MCF 10A (cell line): ENCODE data around the gene CDK7. TPM values are rescaled to one million over a fixed set of nuclear protein-coding genes. Genes with fewer than 3 reads are reported as not detected.
A peak's percentile ranks its signal among the peaks of the same experiment; 100 is the strongest.

Experiments
- BruUV-seq: library from RNA; stranded (reverse); fragments of 400-500 nt; replicated peaks from 2 replicates; lab custom pipeline; 2021; lab: Mats Ljungman, UMichigan
- CTCF ChIA-PET: fragments of 300-600 bp; sonication (Branson Sonifier 250); formaldehyde crosslinking; extraction: SDS; loops from one replicate; lab custom pipeline; 2021; ENCODE audit warnings: antibody characterized with exemption, inconsistent platforms; lab: Yijun Ruan, JAX
- POLR2A ChIA-PET: fragments of 300-600, 350-650 bp; sonication (Branson Sonifier 250); formaldehyde crosslinking; extraction: SDS; loops from one replicate; lab custom pipeline; 2020; ENCODE audit warnings: antibody characterized with exemption, inconsistent platforms; lab: Yijun Ruan, JAX
- DNase-seq: peaks from one replicate; pipeline ENCODE4 v3.0.0-alpha.2; 2018; ENCODE audit not compliant: unreplicated experiment
- H3K27ac Mint-ChIP-seq: one replicate; pipeline ENCODE4 v1.8.0; 2022; ENCODE audit warnings: mild to moderate bottlenecking, low read depth, mixed read lengths; ENCODE audit not compliant: unreplicated experiment
- H3K27me3 Mint-ChIP-seq: one replicate; pipeline ENCODE4 v1.8.0; 2022; ENCODE audit warnings: mixed read lengths; ENCODE audit not compliant: insufficient read depth, unreplicated experiment
- H3K36me3 Mint-ChIP-seq: one replicate; pipeline ENCODE4 v1.8.0; 2022; ENCODE audit warnings: mild to moderate bottlenecking, moderate library complexity, mixed read lengths; ENCODE audit not compliant: insufficient read depth, unreplicated experiment
- H3K4me1 Mint-ChIP-seq: one replicate; pipeline ENCODE4 v1.8.0; 2022; ENCODE audit warnings: mixed read lengths; ENCODE audit not compliant: insufficient read depth, unreplicated experiment
- H3K4me3 Mint-ChIP-seq: one replicate; pipeline ENCODE4 v1.8.0; 2022; ENCODE audit warnings: mild to moderate bottlenecking, moderate library complexity, mixed read lengths; ENCODE audit not compliant: unreplicated experiment
- H3K9me3 Mint-ChIP-seq: one replicate; pipeline ENCODE4 v1.8.0; 2022; ENCODE audit warnings: mixed read lengths; ENCODE audit not compliant: unreplicated experiment
- CTCF ChIP-seq: fragments of 200-600 bp; IDR thresholded peaks from one replicate; pipeline ENCODE4 v1.8.0; 2022; ENCODE audit warnings: antibody characterized with exemption, mild to moderate bottlenecking; ENCODE audit not compliant: unreplicated experiment
- intact Hi-C: fragments of 100-400 bp; cut with micrococcal nuclease; formaldehyde crosslinking; loops from 2 replicates; pipeline ENCODE4 v1.14.1; 2022
- total RNA-seq: library from RNA; stranded (reverse); gene quantifications from 2 replicates; pipeline ENCODE4 v1.2.3, GENCODE V29; 2022

The CDK7 gene
- total RNA-seq, 1 experiment from 2014 or later, result 48.5 TPM

DNA sequence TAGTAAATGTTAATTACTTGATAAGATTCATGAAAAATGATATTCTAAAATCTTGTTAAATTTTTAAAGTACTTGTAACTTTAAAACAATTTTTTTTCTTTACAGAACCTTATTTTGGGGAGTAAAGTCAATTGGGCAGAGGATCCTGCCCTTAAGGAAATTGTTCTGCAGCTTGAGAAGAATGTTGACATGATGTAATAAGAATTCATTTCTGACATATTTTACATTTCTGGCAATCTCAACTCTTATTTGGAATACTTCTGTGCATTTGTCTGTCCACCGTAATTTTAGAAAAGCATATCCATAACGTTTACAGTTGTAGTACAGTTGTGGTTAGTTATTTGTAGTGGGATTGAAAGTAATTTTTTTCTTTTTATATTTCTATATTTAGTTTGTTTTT is 25.1 kb upstream of the CDK7 start:
- H3K27me3 Mint-ChIP-seq, result no peaks in the 10 kb centered on the region
- no peak for DNase-seq
- no peaks in the 10 kb centered on the region for H3K9me3 Mint-ChIP-seq
- ChIA-PET CTCF (no interaction called here), POLR2A (interaction anchor here (1.2 kb wide), 1 partner anchor 10 kb away, joined by 5 read pairs; no protein-coding TSS in a partner anchor)
- peaks cover 3% of the 10 kb centered on the region for H3K4me1 Mint-ChIP-seq
- BruUV-seq, result TSS peak; percentile 83
- H3K4me3 Mint-ChIP-seq, result no peak overlapping the region
- intact Hi-C loops, result no loop called here
- H3K36me3 Mint-ChIP-seq, result no peaks in the 10 kb centered on the region
- H3K27ac Mint-ChIP-seq, result no peak overlapping the region
- no peak for TF ChIP-seq CTCF

DNA sequence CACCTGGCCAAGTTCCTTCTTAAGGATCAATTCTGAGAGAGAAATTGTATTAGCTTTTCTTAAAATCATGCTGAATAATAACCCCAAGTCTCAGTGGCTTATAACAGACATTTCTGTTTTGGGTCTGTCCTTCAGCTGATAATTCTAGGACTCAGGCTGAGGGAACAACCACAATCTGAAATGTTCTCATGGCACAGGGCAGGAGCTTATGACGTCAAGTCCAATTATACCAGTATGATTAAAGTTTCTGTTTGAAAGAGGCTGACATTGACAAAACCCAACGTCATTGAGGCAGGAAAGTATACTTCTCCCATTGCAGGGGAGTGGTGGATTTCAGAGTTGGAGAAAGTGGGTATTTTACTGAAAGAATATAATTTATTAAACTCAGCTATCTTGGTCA is 23.5 kb upstream of the CDK7 start:
- ChIA-PET CTCF (no interaction called here), POLR2A (no interaction called here)
- no peak for DNase-seq
- no peak for TF ChIP-seq CTCF
- Mint-ChIP-seq H3K27me3 (no peaks in the 10 kb centered on the region), H3K27ac (no peak overlapping the region), H3K4me1 (peaks cover 3% of the 10 kb centered on the region), H3K4me3 (no peak overlapping the region), H3K9me3 (no peaks in the 10 kb centered on the region), H3K36me3 (no peaks in the 10 kb centered on the region)
- intact Hi-C loops, result no loop called here
- BruUV-seq, result no TSS peak

GRCh38 chr5:69212022-69212421 is 22.7 kb upstream of the CDK7 start:
- no peak for TF ChIP-seq CTCF
- intact Hi-C loops, result no loop called here
- Mint-ChIP-seq H3K4me1 (no peaks in the 10 kb centered on the region), H3K9me3 (no peaks in the 10 kb centered on the region), H3K4me3 (no peak overlapping the region), H3K27me3 (no peaks in the 10 kb centered on the region), H3K36me3 (no peaks in the 10 kb centered on the region), H3K27ac (no peak overlapping the region)
- POLR2A ChIA-PET, result no interaction called here
- DNase-seq, result no peak
- CTCF ChIA-PET, result no interaction called here
- BruUV-seq, result no TSS peak

GRCh38 chr5:69213513-69214215 is 21.0 kb upstream of the CDK7 start:
- Mint-ChIP-seq H3K27ac (no peak overlapping the region), H3K36me3 (no peaks in the 10 kb centered on the region), H3K4me3 (no peak overlapping the region), H3K27me3 (no peaks in the 10 kb centered on the region), H3K9me3 (no peaks in the 10 kb centered on the region), H3K4me1 (peaks cover 5% of the 10 kb centered on the region)
- TF ChIP-seq CTCF, result no peak
- CTCF ChIA-PET, result no interaction called here
- POLR2A ChIA-PET, result interaction anchor here (1.2 to 2.1 kb wide), 3 partner anchors 16 to 24 kb away, joined by 3 to 5 read pairs (median 3); partner anchors contain the start of gene CDK7
- DNase-seq, result peak; percentile 43
- intact Hi-C loops, result no loop called here
- BruUV-seq, result no TSS peak
